SK-N-SH treated with all-trans-retinoic acid at 6 μM for 48 hours (cell line): ENCODE measurements around the gene GPANK1.

Experiments
- ATAC-seq: fragments of 200-7000 bp; cut with Tn5 transposase; 3 replicates; pipeline ENCODE4 v1.9.1; 2020; ENCODE audit warnings: mild to moderate bottlenecking, moderate library complexity
- BACH2 ChIP-seq: fragments of 250-450 bp; sonication (Bioruptor Pico); IDR thresholded peaks from 2 replicates; pipeline ENCODE4 v1.9.0; 2021; ENCODE audit warnings: mild to moderate bottlenecking, borderline replicate concordance
- CSDC2 ChIP-seq: fragments of 250-450 bp; sonication (Bioruptor Pico); IDR thresholded peaks from 2 replicates; pipeline ENCODE4 v1.5.0; 2020; ENCODE audit warnings: mild to moderate bottlenecking, moderate library complexity
- CSRNP3 ChIP-seq: fragments of 250-450 bp; sonication (Bioruptor Pico); IDR thresholded peaks from 2 replicates; pipeline ENCODE4 v1.5.1; 2021; ENCODE audit warnings: mild to moderate bottlenecking, moderate library complexity
- ESRRG ChIP-seq: fragments of 250-450 bp; sonication (Bioruptor Pico); IDR thresholded peaks from 2 replicates; pipeline ENCODE4 v1.6.1; 2021; ENCODE audit warnings: mild to moderate bottlenecking
- GLIS3 ChIP-seq: fragments of 250-450 bp; sonication (Bioruptor Pico); IDR thresholded peaks from 2 replicates; pipeline ENCODE4 v1.5.0; 2020; ENCODE audit warnings: mild to moderate bottlenecking, moderate library complexity
- ISL1 ChIP-seq: fragments of 250-450 bp; sonication (Bioruptor Pico); IDR thresholded peaks from 2 replicates; pipeline ENCODE4 v2.1.2; 2022; ENCODE audit warnings: mild to moderate bottlenecking, moderate library complexity
- OSR1 ChIP-seq: fragments of 250-450 bp; sonication (Bioruptor Pico); IDR thresholded peaks from 2 replicates; pipeline ENCODE4 v1.8.0; 2022; ENCODE audit warnings: moderate library complexity, mild to moderate bottlenecking, inconsistent platforms
- PPARA ChIP-seq: fragments of 250-450 bp; sonication (Bioruptor Pico); IDR thresholded peaks from 2 replicates; pipeline ENCODE4 v1.5.0; 2020; ENCODE audit warnings: mild to moderate bottlenecking, borderline replicate concordance
- SNAI2 ChIP-seq: fragments of 250-450 bp; sonication (Bioruptor Pico); IDR thresholded peaks from 2 replicates; pipeline ENCODE4 v1.5.0; 2020; ENCODE audit warnings: mild to moderate bottlenecking, moderate library complexity
- TCF4 ChIP-seq: fragments of 250-450 bp; sonication (Bioruptor Pico); IDR thresholded peaks from 2 replicates; pipeline ENCODE4 v1.8.0; 2021; ENCODE audit warnings: mild to moderate bottlenecking, moderate library complexity, borderline replicate concordance
- TOX ChIP-seq: fragments of 250-450 bp; sonication (Bioruptor Pico); IDR thresholded peaks from 2 replicates; pipeline ENCODE4 v1.8.0; 2021; ENCODE audit warnings: mild to moderate bottlenecking, moderate library complexity, borderline replicate concordance
- TSHZ2 ChIP-seq: fragments of 250-450 bp; sonication (Bioruptor Pico); IDR thresholded peaks from 2 replicates; pipeline ENCODE4 v1.5.0; 2020; ENCODE audit warnings: mild to moderate bottlenecking, moderate library complexity
- ZC3H10 ChIP-seq: fragments of 250-450 bp; sonication (Bioruptor Pico); IDR thresholded peaks from 2 replicates; pipeline ENCODE4 v1.5.1; 2021; ENCODE audit warnings: mild to moderate bottlenecking, moderate library complexity
- ZFP3 ChIP-seq: fragments of 250-450 bp; sonication (Bioruptor Pico); IDR thresholded peaks from 2 replicates; pipeline ENCODE4 v1.5.0; 2020; ENCODE audit warnings: mild to moderate bottlenecking, moderate library complexity
- ZFP30 ChIP-seq: fragments of 450-650 bp; formaldehyde crosslinking; IDR thresholded peaks from 2 replicates; pipeline ENCODE4 v1.5.0; 2022; ENCODE audit warnings: mild to moderate bottlenecking, moderate library complexity
- ZNF565 ChIP-seq: fragments of 450-650 bp; formaldehyde crosslinking; conservative IDR thresholded peaks from 2 replicates; pipeline ENCODE4 v1.5.0; 2020; ENCODE audit warnings: low read depth, mild to moderate bottlenecking, moderate library complexity
- ZNF8 ChIP-seq: fragments of 450-650 bp; formaldehyde crosslinking; IDR thresholded peaks from 2 replicates; pipeline ENCODE4 v1.5.0; 2020; ENCODE audit warnings: mild to moderate bottlenecking, moderate library complexity
- TF ChIP-seq, protein P1 (sequence below): fragments of 250-450 bp; sonication (Bioruptor Pico); IDR thresholded peaks from 2 replicates; pipeline ENCODE4 v1.5.1; 2020; ENCODE audit warnings: low read depth, mild to moderate bottlenecking, moderate library complexity
- TF ChIP-seq, protein P2 (sequence below): fragments of 250-450 bp; sonication (Bioruptor Pico); IDR thresholded peaks from 2 replicates; pipeline ENCODE4 v1.8.0; 2020; ENCODE audit warnings: mild to moderate bottlenecking, moderate library complexity, borderline replicate concordance
- TF ChIP-seq, protein P3 (sequence below): fragments of 250-450 bp; sonication (Bioruptor Pico); IDR thresholded peaks from 2 replicates; pipeline ENCODE4 v1.8.0; 2021; ENCODE audit warnings: low read depth, mild to moderate bottlenecking, moderate library complexity, borderline replicate concordance

GPANK1 gene

GRCh38 chr6:31631681-31632278 is 33.0 kb downstream of the GPANK1 start:
- ATAC-seq: no peak

DNA sequence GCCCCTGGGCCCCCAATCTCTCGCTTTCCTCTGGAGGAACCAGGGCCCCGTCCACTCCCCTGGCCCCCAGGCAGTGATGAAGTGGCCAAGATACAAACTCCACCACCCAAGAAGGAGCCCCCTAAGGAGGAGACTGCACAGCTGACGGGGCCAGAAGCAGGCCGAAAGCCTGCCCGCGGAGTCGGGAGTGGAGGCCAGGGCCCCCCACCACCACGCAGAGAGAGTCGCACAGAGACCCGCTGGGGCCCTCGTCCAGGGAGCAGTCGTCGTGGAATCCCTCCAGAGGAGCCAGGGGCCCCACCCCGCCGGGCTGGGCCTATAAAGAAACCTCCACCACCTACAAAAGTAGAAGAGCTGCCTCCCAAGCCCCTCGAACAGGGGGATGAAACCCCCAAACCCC is 33.6 kb downstream of the GPANK1 start:
- TF ChIP-seq, protein P1, sequence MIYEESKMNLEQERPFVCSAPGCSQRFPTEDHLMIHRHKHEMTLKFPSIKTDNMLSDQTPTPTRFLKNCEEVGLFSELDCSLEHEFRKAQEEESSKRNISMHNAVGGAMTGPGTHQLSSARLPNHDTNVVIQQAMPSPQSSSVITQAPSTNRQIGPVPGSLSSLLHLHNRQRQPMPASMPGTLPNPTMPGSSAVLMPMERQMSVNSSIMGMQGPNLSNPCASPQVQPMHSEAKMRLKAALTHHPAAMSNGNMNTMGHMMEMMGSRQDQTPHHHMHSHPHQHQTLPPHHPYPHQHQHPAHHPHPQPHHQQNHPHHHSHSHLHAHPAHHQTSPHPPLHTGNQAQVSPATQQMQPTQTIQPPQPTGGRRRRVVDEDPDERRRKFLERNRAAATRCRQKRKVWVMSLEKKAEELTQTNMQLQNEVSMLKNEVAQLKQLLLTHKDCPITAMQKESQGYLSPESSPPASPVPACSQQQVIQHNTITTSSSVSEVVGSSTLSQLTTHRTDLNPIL: no peak
- TF ChIP-seq ZFP30 (CRISPR knock-in tag) (no peak), ESRRG (CRISPR knock-in tag) (no peak), TSHZ2 (CRISPR knock-in tag) (no peak)

More at GRCh38 chr6:31631681-31632278, 33.0 kb downstream of the GPANK1 start:
- TF ChIP-seq TCF4 (CRISPR knock-in tag) (no peak), PPARA (no peak), TOX (CRISPR knock-in tag) (no peak)
- TF ChIP-seq, protein P2, sequence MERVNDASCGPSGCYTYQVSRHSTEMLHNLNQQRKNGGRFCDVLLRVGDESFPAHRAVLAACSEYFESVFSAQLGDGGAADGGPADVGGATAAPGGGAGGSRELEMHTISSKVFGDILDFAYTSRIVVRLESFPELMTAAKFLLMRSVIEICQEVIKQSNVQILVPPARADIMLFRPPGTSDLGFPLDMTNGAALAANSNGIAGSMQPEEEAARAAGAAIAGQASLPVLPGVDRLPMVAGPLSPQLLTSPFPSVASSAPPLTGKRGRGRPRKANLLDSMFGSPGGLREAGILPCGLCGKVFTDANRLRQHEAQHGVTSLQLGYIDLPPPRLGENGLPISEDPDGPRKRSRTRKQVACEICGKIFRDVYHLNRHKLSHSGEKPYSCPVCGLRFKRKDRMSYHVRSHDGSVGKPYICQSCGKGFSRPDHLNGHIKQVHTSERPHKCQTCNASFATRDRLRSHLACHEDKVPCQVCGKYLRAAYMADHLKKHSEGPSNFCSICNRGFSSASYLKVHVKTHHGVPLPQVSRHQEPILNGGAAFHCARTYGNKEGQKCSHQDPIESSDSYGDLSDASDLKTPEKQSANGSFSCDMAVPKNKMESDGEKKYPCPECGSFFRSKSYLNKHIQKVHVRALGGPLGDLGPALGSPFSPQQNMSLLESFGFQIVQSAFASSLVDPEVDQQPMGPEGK (CRISPR knock-in tag): no peak

DNA sequence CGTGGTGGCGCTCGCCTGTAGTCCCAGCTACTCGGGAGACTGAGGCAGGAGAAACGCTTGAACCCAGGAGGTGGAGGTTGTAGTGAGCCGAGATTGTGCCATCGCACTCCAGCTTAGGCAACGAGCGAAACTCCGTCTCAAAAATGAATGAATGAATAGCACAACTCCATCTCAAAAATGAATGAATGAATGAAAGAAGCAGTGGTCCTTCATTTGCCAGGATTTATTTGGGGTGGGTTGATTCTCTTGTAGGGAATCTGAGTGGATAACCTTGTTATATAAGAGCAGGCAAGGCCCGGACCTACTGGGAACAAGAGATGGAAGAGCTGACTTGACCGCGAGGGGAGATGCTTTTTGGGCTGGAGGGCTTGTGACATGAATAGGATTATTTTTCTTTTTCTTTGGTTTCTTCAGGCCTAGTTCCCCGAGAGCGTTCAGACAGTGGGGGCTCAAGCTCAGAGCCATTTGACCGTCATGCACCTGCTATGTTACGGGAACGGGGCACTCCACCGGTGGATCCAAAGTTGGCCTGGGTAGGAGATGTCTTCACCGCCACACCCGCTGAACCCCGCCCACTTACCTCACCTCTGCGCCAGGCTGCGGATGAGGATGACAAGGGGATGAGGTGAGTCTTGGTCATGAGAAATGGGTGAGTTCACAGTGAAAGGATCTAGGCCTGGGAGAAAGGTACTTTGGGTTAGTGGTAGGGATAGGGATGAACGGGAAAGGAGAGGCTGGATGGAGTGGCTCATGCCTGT is 34.4 kb downstream of the GPANK1 start:
- TF ChIP-seq ZC3H10 (CRISPR knock-in tag): no peak
- no peak for TF ChIP-seq ZNF8 (CRISPR knock-in tag)
- no peak for ATAC-seq

More for the DNA sequence above, 33.6 kb downstream of the GPANK1 start:
- no peak for ATAC-seq

DNA sequence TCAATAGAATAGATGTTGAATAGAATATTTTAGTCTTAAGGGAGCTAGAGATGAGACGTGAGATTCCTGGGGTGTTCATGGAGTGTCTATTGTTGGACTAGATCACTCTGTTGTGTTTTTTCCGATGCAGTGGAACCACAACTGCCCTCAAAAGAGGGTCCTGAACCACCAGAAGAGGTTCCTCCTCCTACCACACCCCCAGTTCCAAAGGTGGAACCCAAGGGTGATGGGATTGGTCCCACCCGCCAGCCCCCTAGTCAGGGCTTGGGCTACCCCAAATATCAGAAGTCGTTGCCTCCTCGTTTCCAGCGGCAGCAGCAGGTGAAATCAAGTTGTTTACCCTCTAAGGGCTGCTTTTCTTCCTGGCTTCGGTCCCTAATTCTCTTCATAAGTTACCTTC is 35.8 kb downstream of the GPANK1 start:
- ATAC-seq: no peak
- TF ChIP-seq OSR1 (CRISPR knock-in tag) (no peak), ESRRG (CRISPR knock-in tag) (no peak)

DNA sequence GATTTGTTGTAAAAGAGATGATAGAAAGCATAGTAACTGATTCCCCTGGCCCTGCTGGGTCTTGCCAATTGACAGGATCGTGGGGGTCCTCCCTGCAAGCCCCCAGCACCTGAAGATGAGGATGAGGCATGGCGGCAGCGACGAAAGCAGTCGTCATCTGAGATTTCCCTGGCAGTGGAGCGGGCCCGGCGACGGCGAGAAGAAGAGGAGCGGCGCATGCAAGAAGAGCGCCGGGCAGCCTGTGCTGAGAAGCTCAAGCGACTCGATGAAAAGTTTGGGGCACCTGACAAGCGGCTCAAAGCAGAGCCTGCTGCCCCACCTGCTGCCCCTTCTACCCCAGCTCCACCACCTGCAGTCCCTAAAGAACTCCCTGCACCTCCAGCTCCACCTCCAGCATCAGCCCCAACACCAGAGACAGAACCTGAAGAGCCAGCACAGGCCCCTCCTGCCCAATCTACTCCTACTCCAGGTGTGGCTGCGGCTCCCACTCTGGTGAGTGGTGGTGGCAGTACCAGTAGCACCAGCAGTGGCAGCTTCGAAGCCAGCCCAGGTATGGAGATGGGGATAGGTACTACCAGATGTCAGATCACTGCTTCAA is 37.0 kb downstream of the GPANK1 start:
- ATAC-seq: no peak
- TF ChIP-seq ZNF8 (CRISPR knock-in tag) (no peak), GLIS3 (CRISPR knock-in tag) (no peak), ZFP3 (CRISPR knock-in tag) (no peak), ISL1 (no peak), OSR1 (CRISPR knock-in tag) (no peak), TCF4 (CRISPR knock-in tag) (no peak), ZC3H10 (CRISPR knock-in tag) (no peak), SNAI2 (no peak), PPARA (no peak), BACH2 (CRISPR knock-in tag) (no peak), ESRRG (CRISPR knock-in tag) (no peak), ZNF565 (no peak), CSDC2 (CRISPR knock-in tag) (no peak), CSRNP3 (no peak)
- TF ChIP-seq, protein P1: no peak
- TF ChIP-seq, protein P3, sequence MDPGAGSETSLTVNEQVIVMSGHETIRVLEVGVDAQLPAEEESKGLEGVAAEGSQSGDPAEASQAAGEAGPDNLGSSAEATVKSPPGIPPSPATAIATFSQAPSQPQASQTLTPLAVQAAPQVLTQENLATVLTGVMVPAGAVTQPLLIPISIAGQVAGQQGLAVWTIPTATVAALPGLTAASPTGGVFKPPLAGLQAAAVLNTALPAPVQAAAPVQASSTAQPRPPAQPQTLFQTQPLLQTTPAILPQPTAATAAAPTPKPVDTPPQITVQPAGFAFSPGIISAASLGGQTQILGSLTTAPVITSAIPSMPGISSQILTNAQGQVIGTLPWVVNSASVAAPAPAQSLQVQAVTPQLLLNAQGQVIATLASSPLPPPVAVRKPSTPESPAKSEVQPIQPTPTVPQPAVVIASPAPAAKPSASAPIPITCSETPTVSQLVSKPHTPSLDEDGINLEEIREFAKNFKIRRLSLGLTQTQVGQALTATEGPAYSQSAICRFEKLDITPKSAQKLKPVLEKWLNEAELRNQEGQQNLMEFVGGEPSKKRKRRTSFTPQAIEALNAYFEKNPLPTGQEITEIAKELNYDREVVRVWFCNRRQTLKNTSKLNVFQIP: no peak
- TF ChIP-seq, protein P2 (CRISPR knock-in tag): no peak
